Spinal cord (tissue), 10 donors: Measurements from ENCODE around the gene ACP3. TPM values are rescaled to one million over a fixed set of nuclear protein-coding genes. Genes with fewer than 3 reads are reported as not detected.

Source experiments
- DNase-seq, 6 donors: peaks; one replicate each; pipeline versions ENCODE4 v3.0.0 to v3.0.0-alpha.2; 2013 to 2015; ENCODE audit warnings: low spot score in 6 of 6, low read depth in 4 of 6
- H3K27ac ChIP-seq: one replicate; pipeline ENCODE4 v1.5.1; 2013; ENCODE audit warnings: low read depth, low read length, control low read depth
- H3K27me3 ChIP-seq: one replicate; pipeline ENCODE4 v1.6.1; 2013; ENCODE audit warnings: low read length; ENCODE audit not compliant: control insufficient read depth, insufficient read depth
- H3K36me3 ChIP-seq: one replicate; pipeline ENCODE4 v1.6.1; 2013; ENCODE audit warnings: low read length; ENCODE audit not compliant: control insufficient read depth, insufficient read depth
- H3K4me1 ChIP-seq: one replicate; pipeline ENCODE4 v1.6.1; 2013; ENCODE audit warnings: low read length; ENCODE audit not compliant: control insufficient read depth, insufficient read depth
- H3K4me3 ChIP-seq: one replicate; pipeline ENCODE4 v1.5.1; 2013; ENCODE audit warnings: low read depth, low read length, control low read depth
- H3K9me3 ChIP-seq: one replicate; pipeline ENCODE4 v1.6.1; 2013; ENCODE audit warnings: low read length; ENCODE audit not compliant: control insufficient read depth, insufficient read depth
- WGBS: methylation state at CpG from one replicate; pipeline ENCODE4 v1.1.5; 2013; ENCODE audit warnings: missing lambda C conversion rate; ENCODE audit not compliant: insufficient coverage; 5-methylcytosine and 5-hydroxymethylcytosine counted together
- polyA plus RNA-seq, 2 donors: library from polyadenylated mRNA; unstranded; fragments of 120-200 nt; gene quantifications; one replicate each; pipeline ENCODE4 v1.2.1, GENCODE V29; 2013; ENCODE audit not compliant: insufficient read length in 2 of 2
- total RNA-seq, 2 donors: library from RNA; depleted of rRNA in 1 of 2; stranded (reverse); fragments of 120-200 nt in 1 of 2; fragments of >200 nt in 1 of 2; gene quantifications; one replicate each; pipeline versions ENCODE4 v1.2.3 to v1.2.4, GENCODE V29; 2013 to 2014
- donor health status: healthy.

ACP3 gene
- total and polyA plus RNA-seq, 4 donors, result 0.50 to 1.5 (median 0.95) TPM

- peak in 1 of 6 donors; percentile 11 for DNase-seq
- H3K36me3 ChIP-seq, result no peaks in the 10 kb centered on the region
- 80% methylated on average over 2 of the region's 2 CpGs for WGBS
Observed at GRCh38 chr3:132341746-132342145, 24.5 kb downstream of the ACP3 start.

GRCh38 chr3:132342183-132342582 is 25.0 kb downstream of the ACP3 start:
- Histone ChIP-seq H3K9me3 (no peaks in the 10 kb centered on the region), H3K4me1 (no peaks in the 10 kb centered on the region), H3K4me3 (no peak overlapping the region), H3K27ac (no peak overlapping the region), H3K36me3 (no peaks in the 10 kb centered on the region), H3K27me3 (no peaks in the 10 kb centered on the region)
- peak in 2 of 6 donors; percentile 25 to 58 for DNase-seq
- WGBS, result 100% methylated on average over 1 of the region's 5 CpGs

More at GRCh38 chr3:132341746-132342145, 24.5 kb downstream of the ACP3 start:
- Histone ChIP-seq H3K27me3 (no peaks in the 10 kb centered on the region), H3K9me3 (no peaks in the 10 kb centered on the region), H3K4me3 (no peak overlapping the region), H3K27ac (no peak overlapping the region), H3K4me1 (no peaks in the 10 kb centered on the region)

- no peaks in the 10 kb centered on the region for H3K27me3 ChIP-seq
- no peak overlapping the region for H3K4me3 ChIP-seq
- no peaks in the 10 kb centered on the region for H3K36me3 ChIP-seq
- no peak overlapping the region for H3K27ac ChIP-seq
- no peak for DNase-seq
- WGBS, result no CpG with 5 or more reads among the region's 2 CpGs
- no peaks in the 10 kb centered on the region for H3K4me1 ChIP-seq
- H3K9me3 ChIP-seq, result no peaks in the 10 kb centered on the region
Observed at GRCh38 chr3:132342610-132343009, 25.4 kb downstream of the ACP3 start.

GRCh38 chr3:132343018-132343612 is 25.9 kb downstream of the ACP3 start:
- 0% methylated on average over 2 of the region's 6 CpGs for WGBS
- no peak overlapping the region for H3K27ac ChIP-seq
- no peaks in the 10 kb centered on the region for H3K4me1 ChIP-seq
- H3K4me3 ChIP-seq, result no peak overlapping the region
- H3K27me3 ChIP-seq, result no peaks in the 10 kb centered on the region
- no peaks in the 10 kb centered on the region for H3K9me3 ChIP-seq
- DNase-seq, result peak; percentile 31 to 89 (median 40)
- H3K36me3 ChIP-seq, result no peaks in the 10 kb centered on the region

GRCh38 chr3:132344666-132345280 is 27.6 kb downstream of the ACP3 start:
- H3K9me3 ChIP-seq, result no peaks in the 10 kb centered on the region
- H3K36me3 ChIP-seq, result no peaks in the 10 kb centered on the region
- H3K4me1 ChIP-seq, result no peaks in the 10 kb centered on the region
- no peak overlapping the region for H3K4me3 ChIP-seq
- no peaks in the 10 kb centered on the region for H3K27me3 ChIP-seq
- no peak for DNase-seq
- H3K27ac ChIP-seq, result no peak overlapping the region

GRCh38 chr3:132346841-132347736 is 29.9 kb downstream of the ACP3 start:
- Histone ChIP-seq H3K4me3 (no peak overlapping the region), H3K36me3 (no peaks in the 10 kb centered on the region), H3K27me3 (no peaks in the 10 kb centered on the region), H3K27ac (no peak overlapping the region), H3K4me1 (no peaks in the 10 kb centered on the region), H3K9me3 (no peaks in the 10 kb centered on the region)
- DNase-seq, result peak in 2 of 6 donors; percentile 56 to 57
- WGBS, result 57% methylated on average over 4 of the region's 5 CpGs

GRCh38 chr3:132347811-132348210 is 30.6 kb downstream of the ACP3 start:
- H3K4me3 ChIP-seq, result no peak overlapping the region
- H3K4me1 ChIP-seq, result no peaks in the 10 kb centered on the region
- H3K36me3 ChIP-seq, result no peaks in the 10 kb centered on the region
- H3K27ac ChIP-seq, result no peak overlapping the region
- no peaks in the 10 kb centered on the region for H3K9me3 ChIP-seq
- no peak for DNase-seq
- no peaks in the 10 kb centered on the region for H3K27me3 ChIP-seq
- WGBS, result no CpG with 5 or more reads among the region's 1 CpG

GRCh38 chr3:132348531-132348930 is 31.3 kb downstream of the ACP3 start:
- Histone ChIP-seq H3K27me3 (no peaks in the 10 kb centered on the region), H3K4me3 (no peak overlapping the region), H3K9me3 (no peaks in the 10 kb centered on the region), H3K36me3 (no peaks in the 10 kb centered on the region), H3K4me1 (no peaks in the 10 kb centered on the region), H3K27ac (no peak overlapping the region)
- WGBS, result no CpG with 5 or more reads among the region's 1 CpG
- DNase-seq, result no peak

GRCh38 chr3:132350814-132351213 is 33.6 kb downstream of the ACP3 start:
- WGBS, result 83% methylated on average over 1 of the region's 1 CpG

More at GRCh38 chr3:132350814-132351213, 33.6 kb downstream of the ACP3 start:
- Histone ChIP-seq H3K9me3 (no peaks in the 10 kb centered on the region), H3K4me1 (no peaks in the 10 kb centered on the region), H3K27me3 (no peaks in the 10 kb centered on the region), H3K27ac (no peak overlapping the region), H3K36me3 (no peaks in the 10 kb centered on the region), H3K4me3 (no peak overlapping the region)
- DNase-seq, result no peak
